HG02870 (cell line): ENCODE results near the gene CHSY3.

ENCODE experiments used
- ATAC-seq: cut with Tn5 transposase; IDR thresholded peaks from one replicate; pipeline ENCODE4 v1.9.1; 2021; ENCODE audit warnings: mild to moderate bottlenecking, moderate library complexity; ENCODE audit not compliant: unreplicated experiment

CHSY3 gene

DNA sequence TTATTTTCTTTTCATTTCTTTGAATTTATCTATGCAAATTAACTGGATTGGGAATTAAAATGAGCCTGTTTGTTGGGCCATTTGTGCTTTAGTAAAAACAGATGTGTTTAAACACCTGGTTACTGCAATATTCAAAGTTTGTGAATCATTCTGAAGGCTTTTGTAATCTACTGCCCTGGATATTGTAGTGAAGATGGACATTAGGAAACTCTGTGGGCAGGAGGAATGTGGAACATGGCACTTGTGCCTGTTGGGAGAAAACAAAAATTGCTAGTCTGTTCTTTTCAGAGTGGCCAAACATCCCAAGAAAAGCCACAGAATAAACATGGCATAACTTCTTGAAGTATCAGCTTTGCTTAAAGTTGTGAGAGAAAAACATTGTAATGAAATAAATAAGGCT is 40.8 kb downstream of the CHSY3 start:
- ATAC-seq = no peak

DNA sequence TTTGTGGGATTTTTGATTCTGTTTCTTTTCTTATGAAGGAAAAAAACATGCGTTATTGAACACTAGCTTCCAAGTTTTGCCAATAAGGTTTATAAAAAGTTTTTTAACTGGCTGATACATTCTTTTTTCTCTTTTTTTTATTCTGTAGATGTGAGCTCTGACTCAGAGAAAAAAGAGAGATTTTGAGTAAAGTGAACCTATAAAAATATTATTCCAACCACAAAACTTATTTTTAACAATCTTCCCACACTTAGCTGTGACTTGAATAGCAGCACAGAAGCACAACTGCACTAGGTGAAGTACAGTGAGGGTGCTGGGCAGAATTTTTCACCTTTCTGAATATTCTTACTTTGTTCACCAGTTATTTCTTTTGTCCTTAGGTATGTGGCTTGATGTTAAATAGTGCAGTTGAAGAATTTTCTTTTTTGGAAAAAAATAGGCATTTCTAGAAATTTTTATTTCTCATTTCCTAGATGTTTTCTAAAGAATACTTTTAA is 41.6 kb downstream of the CHSY3 start:
- ATAC-seq = no peak

DNA sequence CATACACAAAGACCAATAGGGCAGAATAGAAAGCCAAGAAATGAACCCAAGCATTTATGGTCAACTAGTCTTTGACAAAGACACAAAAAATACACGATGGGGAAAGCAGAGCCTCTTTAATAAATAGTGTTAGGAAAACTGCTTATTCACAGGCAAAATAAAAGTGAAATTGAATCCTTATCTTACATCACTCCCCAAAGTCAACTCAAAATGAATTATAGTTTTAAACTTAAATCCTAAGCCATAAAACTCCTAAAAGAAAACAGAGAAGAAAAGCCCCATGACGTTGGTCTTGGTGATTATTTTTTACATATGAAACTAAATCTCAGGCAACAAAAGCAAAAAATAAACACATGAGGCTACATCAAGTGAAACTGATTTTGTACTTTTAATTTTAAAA is 46.8 kb downstream of the CHSY3 start:
- ATAC-seq = no peak

DNA sequence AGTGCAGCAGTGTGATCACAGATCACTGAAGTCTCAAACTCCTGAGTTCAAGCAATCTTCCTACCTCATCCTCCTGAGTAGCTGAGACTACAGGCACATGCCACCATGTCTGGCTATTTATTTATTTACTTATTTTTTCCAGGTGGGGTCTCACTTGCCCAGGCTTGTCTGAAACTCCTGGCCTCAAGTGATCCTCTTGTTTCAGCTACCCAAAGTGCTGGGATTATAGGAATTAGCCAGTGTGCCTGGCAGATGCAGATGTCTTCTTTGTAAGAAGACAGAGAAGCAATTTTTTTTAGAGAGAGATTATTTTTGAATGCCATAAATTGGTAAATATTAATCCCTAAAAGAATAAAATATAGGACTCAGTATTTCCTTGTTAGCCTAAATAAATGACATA is 54.3 kb downstream of the CHSY3 start:
- ATAC-seq = no peak

DNA sequence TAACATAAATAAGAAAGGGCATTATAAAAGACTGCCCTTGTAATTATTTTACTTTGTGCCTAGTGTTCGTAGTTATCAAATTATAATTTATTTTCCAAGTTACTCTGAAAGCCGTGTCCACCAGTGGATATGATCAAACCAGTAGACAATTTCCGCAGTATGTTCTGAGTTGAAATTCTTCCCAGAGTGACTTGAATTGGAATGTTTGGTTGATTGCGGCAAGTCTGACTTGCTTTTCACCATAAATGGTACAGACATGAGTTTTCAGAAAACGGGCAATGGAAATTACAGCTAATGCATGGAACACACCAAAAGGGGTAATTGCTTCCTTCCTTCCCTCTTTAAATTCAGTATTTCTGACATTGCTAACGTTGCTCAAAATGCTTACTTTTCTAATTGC is 56.6 kb downstream of the CHSY3 start:
- ATAC-seq = no peak

DNA sequence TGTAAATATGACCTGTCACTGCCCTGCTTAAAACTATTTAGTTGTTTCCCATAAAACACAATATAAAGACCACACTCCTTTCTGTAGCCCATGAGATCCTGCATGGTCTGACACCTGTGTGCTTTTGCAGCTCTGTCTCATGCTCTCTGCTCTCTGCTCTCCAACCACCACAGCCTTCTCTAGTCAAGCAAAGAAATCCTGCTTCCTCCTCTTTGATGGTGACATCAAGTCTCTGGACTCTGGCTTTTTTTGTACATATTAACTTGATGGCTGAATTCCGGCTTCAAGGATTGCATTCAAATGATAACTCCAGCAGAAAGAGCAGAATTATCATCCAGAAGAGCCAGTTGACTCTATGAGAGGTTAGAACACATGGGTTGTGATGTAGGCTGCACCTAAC is 58.2 kb downstream of the CHSY3 start:
- no peak for ATAC-seq

DNA sequence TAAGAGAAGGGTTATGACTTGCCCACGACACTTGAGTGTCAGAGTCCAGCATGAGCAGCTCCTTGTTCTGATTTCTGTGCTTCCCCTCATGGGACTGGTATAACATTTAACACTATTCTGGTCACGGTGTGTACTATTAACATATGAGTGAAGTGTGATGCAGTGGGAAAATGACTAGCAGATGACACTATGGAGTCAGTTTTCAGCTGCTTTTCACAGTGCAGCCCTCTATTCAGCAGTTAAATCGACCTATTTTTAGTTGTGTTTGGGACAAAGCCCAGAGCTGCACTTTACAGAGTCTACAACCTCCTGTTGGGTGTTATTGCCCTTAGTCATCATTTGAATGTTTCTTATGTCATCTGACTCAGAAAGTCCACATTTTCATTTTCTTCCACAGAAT is 59.1 kb downstream of the CHSY3 start:
- ATAC-seq = no peak

DNA sequence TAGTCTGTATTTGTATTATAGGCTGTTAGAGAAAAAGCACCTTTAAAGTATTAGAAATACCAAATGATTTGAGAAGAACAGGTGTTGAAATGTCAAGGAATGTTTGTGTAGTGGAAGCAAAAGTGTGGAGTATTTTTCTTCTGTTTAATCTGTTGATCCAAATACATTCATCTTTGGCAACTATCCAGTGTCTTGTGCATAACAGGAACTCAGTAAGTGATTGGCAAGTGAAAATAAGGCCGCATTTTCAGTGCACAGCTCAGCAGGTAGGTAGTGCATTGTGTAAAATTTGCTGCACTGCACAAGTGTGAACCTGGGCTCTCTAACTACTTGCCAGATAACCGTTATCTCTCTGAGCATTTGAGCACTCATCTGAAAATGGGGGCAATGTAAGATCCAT is 61.8 kb downstream of the CHSY3 start:
- no peak for ATAC-seq

DNA sequence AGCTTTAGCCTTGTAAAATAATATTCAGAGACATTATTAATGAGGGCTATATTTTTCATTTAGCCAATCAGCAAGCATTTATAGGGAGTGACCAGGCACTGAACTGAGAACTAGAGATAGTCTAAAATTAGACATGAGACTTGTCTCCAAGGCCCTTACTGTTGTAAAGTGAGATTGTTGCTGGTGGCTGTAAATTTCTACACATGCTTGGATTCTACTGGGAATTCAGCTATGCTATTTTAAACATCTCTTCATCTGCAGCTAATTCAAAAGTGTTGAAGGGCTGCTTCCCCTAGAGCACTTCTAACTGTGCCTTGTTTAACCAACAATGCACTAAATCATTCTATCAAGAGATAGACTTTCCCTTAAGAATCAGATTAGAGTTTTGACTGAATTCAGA is 67.4 kb downstream of the CHSY3 start:
- no peak for ATAC-seq

DNA sequence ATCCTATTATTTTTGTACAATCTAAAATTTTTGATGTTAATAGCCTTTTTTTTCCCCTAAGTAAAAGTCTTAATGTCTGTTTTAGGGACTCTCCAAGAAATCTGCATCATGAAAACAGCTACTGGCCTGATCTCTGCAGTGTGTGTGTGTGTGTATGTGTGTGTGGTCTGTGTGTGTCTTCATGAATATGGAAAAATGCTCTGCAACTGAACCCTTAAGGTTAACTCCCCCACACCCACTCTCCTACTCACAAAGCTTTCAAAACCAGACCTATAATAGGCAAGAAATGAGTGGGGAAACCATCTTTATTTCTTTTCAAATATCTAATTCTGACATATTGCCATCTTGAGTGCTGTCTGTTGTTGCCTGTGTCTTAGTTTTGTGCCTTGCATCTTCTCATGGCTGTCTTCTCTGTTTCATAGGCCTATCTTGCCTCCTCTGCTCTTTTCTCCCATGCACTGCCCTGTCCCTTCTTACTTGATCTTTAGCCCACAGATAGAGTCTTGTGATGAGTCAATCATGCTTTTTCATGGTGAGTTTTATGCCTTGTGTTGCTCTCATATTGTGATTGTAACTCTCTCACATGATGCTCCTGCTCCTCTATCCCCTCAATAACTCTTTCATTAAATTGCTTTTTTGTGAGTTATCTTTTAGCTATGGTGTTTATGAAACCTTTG is 68.3 kb downstream of the CHSY3 start:
- ATAC-seq = no peak

DNA sequence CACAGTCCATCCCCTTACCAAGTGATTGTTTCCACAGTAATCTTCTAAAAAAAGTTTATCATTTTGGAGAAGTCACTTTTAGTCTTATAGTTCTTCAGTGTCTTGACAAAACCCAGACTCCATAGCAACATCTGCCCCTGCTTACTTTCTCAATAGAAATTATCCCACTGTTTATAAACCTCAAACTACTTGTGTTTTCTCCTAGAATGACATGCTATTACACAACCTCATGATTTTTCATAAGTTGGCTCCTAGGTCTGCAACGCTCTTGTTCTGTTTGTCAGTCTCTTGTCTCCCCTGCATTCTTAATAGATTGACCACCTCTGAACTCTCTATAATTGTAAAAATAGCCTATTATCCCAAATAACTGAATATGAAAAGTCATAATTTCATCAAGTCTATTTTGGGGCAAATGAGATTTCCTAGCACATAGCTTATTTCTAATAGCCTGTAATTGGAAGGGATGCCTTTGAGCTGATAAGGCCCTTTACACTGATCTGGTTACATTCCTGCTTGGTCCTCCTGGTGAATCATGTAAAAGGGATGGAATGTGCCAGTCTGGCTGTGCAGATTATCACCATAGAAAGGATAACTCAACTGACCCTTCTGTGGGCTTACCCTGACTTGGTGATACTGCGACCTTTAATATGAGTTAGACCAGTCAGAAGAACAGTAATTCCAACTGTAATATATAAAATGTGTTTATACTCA is 69.6 kb downstream of the CHSY3 start:
- ATAC-seq = no peak

DNA sequence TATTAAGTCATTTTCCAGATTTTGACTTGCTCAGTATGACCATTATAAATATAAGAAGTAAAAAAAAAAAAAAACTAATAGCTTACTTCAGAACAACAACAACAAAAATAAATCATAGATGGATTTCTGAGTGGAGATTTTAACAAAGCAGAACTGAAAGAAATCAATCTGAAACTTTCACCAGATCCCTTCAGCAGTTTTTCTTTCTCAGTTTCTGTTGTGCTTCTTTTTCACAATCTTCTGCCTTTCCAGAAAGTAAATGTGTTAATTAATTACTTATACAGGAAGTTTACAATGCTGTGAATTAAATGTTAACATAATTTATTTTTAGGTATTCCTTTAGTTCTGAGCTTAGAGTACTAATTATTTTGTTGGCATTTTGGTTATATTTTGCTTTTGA is 73.5 kb downstream of the CHSY3 start:
- no peak for ATAC-seq

DNA sequence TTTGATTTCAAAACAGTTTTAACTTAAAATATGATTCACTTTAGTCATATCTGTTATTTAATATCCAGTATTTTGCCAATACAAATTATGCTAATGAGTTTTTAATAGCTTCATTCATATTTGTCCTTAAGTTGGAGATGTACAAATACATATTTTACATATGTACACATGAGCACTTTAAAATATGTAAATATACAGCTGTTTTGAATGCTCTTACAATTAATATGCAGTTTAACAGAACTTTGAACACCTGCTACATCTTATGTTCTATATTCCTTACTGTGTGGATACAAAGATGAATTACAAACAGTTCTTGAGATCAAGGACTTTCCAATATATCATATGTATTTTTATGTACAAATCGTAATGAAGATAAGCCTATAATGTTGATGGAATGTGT is 74.0 kb downstream of the CHSY3 start:
- ATAC-seq = no peak

DNA sequence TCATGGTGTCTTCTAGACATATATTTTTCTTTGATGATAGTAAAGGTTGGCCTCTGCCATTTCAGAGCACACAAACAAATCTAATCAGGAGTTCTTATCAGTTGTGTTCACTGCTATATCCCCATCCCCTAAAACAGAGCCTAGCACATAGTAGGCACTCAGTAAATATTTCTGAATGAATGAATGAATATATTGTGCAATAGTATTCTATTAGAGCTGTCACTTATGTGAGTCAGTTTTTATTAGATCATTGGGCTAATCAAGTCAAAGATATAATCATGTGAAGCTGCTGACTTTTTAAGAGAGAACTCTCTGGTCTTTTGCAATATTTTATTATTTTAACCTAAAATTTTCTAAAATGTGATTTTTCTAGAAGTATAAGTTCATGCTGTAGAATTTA is 84.2 kb downstream of the CHSY3 start:
- no peak for ATAC-seq

DNA sequence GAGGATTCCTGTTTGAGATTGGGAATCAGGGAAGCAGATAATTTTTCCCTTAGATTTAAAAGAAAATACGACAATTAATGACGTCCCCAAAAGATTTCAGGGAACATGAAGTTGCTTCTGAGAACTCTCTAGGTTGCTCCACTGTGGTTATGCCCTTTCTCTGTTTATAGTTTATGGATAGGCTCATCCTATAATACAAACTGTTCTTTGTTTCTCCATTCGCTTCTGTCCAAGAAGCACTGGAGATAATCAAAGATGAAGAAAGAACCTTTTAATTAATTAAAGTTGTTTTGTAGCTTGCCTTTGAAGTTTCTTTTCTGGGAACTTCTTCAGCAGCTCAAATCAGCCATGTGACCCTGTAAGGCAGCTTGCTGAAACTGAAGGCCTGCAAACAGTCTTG is 87.5 kb downstream of the CHSY3 start:
- no peak for ATAC-seq

DNA sequence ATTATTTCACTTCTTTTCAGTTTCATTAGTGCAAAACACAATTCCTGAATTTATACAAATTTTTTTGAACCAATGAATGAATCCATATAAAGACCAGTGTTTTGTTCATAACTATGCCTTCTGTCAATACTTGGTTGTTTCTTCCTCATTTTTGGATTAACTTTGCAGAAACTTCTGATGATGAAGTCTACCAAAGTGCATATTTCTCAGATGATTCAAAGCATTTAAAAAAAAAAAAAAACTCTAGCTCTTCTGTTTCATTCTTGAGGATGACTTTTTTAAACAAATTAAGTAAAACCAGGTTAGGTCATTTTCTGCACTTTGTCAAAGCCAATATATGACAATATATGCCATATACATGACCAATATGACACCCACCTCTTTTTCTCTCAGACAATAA is 92.6 kb downstream of the CHSY3 start:
- ATAC-seq = no peak

DNA sequence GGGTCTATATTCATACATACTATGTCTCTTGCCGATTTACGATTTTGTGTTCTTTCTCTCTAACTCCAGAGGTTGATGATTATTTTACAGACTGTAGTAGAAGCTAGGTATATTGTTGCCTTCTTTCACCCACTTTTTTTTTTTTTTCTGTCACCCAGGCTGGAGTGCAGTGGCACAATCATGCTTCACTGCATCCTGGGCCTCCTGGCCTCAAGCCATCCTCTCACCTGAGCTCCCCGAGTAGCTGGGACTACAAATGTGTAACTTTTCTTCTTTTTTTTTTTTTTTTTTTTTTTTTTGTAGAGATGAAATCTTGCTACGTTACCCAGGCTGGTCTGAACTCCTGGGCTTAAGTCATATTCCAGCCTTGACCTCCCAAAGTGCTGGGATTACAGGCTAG is 96.2 kb downstream of the CHSY3 start:
- no peak for ATAC-seq

DNA sequence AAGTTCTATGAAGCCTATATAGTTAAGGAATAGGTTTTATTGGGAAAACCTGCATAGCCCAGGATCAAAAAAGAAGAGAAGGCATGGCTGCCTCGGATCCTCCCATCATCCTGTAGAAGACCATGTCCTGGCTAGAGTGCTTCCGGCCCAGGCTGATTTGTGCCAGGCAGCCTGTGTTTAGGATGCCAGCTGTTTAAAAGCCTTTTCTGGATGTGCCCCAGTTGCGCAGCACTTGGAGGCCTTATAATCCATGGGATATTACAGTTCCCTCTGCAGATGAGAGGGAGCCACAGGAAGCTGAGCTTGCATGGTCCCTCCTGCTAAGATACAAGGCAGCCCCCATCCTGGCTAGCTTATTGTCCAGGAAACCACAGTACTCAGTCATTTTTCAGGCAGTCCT is 97.9 kb downstream of the CHSY3 start:
- no peak for ATAC-seq

DNA sequence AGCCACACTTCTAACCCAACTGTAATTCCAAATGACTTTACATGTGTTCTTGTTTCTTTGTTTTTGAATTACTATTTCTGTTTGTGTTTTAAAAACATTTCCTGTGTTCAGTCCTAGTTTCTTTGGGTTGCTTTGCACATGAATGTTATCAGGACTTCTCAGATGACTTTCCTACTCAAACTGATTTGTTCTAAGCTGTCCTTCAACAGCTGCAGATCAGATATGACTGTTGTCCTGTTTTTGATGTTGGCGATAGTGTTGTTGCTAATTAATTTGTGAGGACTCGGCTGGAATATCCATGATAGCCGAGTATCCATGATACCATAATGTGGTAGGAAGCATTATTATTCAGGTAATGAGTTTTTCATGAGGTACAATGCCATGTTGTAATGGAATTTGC is 98.6 kb downstream of the CHSY3 start:
- no peak for ATAC-seq

DNA sequence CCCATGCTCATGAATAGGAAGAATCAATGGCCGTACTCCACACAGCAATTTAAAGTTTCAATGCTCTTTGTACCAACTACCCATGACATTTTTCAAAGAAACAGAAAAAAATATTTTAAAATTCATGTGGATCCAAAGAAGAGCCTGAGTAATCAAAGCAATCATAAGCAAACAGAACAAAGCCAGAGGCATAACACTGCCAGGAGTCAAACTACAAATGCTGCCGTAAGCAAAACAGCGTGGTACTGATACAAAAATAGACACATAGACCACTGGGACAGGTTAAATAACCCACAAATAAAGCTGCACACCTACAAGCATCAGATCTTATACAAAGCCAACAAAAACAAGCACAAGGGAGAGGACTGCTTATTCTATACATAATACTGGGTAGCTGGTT is 107.7 kb downstream of the CHSY3 start:
- ATAC-seq = no peak

DNA sequence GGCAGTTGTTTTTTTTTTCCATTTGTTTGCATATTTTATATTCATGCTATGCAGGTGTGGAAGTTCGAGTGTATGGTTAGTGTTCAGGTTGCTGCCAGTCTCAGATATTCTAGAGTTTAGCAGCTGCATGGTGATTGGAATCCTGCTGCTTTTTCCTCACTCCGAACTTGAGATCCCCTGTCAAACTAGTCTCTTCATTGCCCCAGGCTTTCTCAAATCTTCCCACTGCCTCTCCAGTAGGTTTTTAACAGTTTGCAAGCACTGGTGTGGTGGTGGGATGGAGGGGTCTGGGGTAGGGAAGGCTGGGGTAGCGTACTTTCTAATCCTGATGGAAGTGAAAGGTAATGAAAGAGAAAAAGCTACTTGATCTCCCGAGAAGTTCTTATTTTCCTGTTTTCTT is 112.9 kb downstream of the CHSY3 start:
- no peak for ATAC-seq

DNA sequence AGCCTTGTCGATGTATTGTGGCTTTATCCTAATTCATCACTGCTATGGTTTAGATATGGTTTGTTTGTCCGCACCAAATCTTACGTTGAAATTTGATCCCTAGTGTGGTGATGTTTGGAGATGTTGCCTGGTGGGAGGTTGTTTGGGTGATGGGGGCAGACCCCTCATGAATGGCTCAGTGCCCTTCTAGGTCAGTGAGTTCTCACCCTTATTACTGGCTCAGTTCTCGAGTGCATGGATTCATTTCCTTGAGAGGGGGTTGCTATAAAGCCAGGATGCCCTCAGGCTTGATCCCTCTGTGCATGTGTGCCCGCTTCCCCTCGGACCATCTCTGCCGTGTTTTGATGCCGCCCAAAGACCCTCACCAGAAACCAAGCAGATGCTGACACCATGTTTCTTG is 114.4 kb downstream of the CHSY3 start:
- no peak for ATAC-seq

DNA sequence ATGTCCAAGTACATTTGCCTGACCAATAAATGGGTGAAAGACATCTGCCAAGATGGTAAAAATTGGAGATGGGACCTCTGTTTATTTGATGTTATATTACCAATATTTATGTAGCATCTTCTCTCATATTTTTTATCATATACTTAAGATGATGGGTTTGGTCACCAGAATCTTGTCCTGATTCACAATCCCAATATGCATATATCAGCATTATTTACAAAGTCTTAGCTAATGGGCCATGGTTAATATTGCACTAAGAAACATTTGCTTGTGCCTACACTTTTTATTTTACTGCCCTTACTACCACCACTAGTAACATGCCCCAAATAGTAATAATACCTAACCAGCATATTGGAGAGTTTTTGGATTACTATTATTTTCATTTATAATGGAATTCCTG is 116.7 kb downstream of the CHSY3 start:
- ATAC-seq = no peak
